NOMO-1 (cell line): ENCODE data around the gene CALY.
A peak's percentile ranks its signal among the peaks of the same experiment; 100 is the strongest.

Experiments
- DNase-seq, 2 experiments: peaks; one replicate each; lab custom pipeline; 2025; ENCODE audit not compliant: unreplicated experiment in 2 of 2; lab: John Stamatoyannopoulos, UW

The CALY gene

DNA sequence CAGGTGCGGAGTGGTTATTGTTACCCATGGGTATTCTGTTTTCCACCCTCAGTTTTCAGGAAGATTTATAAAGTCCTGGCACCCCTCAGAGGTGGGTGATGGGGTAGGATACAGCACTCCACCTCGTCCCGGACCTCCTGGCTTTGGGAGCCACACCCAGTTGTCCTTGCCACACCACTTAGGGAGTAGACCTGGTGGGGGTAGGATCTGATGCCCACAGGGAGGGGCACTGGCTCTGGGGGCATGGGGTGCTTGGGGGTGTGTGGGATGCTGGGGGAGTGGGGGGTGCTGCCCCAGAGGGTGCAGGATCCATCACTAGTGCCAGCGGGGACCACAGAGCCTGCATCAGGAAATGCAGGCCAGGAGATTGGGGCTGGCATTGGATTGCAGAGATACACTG is 23.5 kb downstream of the CALY start:
- no peak for DNase-seq

- DNase-seq, result no peak
These were observed 23.9 kb downstream of the CALY start for GRCh38 chr10:133312769-133313145.

DNA sequence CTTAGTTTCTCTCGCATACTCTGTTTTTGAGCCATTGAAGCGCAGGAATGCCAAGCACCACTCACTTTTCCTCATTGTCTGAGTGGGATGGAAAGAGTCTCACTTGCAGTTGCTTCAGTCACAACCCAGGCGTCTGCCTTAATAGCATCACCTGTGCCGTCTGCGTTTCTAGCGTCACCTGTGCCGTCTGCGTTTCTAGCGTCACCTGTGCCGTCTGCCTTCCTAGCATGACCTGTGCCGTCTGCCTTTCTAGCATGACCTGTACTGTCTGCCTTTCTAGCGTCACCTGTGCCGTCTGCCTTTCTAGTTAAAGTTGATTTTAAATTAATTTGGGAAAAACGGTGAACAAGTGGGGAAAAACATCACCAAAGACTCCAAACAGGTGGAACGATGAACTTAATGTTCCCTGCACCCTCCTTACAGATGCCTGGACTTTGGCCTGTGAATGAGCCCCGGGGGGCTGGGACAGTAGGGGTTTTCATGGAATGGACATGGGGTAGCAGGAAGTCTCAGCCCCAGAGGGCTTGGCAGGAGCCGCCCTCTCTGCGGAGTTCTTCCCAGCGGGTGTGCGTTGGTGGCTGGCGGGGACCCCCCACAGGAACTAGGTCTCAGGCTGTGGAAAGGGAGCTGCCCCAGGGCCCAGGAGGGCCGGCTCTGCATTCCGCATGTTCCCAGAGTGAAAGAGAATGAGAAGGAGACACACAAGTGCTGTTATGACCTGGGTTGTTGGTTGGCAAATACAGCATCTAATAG is 24.5 kb downstream of the CALY start:
- no peak for DNase-seq

DNA sequence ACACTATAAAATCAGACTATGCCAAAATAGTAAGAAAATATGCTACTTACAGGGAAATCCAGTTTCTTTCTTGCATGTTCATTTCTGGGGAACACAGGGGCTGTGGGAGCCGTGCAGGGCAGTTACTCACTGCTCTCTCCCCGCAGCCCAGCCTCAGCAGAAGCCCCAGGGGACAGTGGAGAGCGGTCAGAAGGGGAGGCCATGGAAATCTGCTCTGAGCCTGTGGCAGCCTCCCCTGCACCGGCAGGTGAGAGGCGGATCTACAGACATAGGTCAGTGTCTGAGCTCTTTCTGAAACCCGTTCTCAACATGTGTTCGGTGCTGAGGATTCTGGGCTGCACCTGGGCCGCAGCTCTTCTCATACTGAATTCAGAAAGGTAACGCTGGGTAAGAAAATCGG is 25.1 kb downstream of the CALY start:
- DNase-seq, result no peak

DNA sequence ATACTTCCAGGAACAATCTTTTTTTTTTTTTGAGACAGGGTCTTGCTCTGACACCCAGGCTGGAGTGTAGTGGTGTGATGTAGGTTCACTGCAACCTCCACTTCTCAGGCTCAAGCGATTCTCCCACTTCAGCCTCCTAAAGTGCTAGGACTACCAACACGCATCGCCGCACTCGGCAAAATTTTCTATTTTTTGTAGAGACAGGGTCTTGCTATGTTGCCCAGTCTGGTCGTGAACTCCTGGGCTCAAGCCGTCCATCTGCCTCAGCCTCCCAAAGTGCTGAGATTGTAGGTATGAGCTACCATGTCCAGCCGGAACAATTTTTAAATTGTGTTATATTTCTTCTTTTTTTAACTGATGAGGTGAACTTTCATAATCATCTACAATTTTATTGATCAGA is 25.9 kb downstream of the CALY start:
- DNase-seq, result no peak

GRCh38 chr10:133310399-133310755 is 26.3 kb downstream of the CALY start:
- no peak for DNase-seq

GRCh38 chr10:133309720-133310398 is 26.8 kb downstream of the CALY start:
- DNase-seq, result no peak

GRCh38 chr10:133309100-133309719 is 27.5 kb downstream of the CALY start:
- DNase-seq, result peak; percentile 75 to 87

- DNase-seq, result peak; percentile 75 to 87
These were observed 28.1 kb downstream of the CALY start, which contains the start of the genes TUBGCP2 and ZNF511 for GRCh38 chr10:133308421-133309099. Gene TUBGCP2 (minus strand): TSS chr10:133308872. CDS start chr10:133302941, 5,931 bp downstream. Gene ZNF511 (plus strand): TSS chr10:133308914. CDS start chr10:133308944, 30 bp downstream.

DNA sequence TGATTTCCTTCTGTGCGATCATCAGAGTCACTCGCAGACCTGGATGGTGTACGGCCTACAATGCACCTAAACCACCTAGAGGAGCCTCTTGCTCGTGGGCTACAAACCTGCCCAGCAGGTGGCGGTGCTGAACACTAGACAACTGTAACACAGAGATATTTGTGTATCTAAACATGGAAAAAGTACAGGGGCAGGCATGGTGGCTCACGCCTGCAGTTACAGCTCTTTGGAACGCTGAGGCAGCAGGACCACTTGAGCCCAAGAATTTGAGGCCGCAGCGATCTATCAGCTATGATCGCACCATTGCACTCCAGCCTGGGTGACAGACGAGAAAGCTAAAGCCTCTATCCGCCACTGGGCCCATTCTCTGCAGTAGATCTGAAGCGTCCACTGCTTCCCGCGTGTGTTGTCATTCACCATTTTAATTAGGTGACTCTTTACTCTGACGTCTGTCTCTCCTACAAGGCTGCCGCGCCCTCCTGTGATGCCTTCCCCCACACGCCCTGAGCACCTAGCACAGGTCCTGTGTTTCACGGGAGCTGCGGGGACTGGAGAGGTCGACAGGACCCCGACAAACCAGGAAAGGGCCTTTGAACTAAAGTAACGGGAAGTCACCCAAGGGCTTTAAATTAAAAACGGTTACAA is 28.8 kb downstream of the CALY start:
- peak; percentile 39 to 50 for DNase-seq

GRCh38 chr10:133306941-133307379 is 29.7 kb downstream of the CALY start:
- DNase-seq, result no peak

- no peak for DNase-seq
These were observed 30.6 kb downstream of the CALY start for GRCh38 chr10:133306097-133306476.

GRCh38 chr10:133303206-133303605 is 33.5 kb downstream of the CALY start:
- no peak for DNase-seq

DNA sequence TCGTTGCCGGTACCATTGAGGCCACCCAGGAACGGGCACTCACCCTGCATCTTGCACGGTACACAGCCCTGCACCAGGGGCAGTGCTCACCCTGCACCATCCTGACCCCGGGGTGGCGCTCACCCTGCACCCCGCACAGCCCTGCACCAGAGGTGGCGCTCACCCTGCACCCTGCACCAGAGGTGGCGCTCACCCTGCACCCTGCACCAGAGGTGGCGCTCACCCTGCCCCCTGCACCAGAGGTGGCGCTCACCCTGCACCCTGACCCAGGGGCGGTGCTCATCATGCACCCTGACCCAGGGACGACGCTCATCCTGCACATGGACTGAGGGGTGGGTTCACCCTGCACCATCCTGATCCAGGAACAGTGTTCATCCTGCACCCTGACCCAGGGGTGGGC is 34.5 kb downstream of the CALY start:
- DNase-seq, result no peak

DNA sequence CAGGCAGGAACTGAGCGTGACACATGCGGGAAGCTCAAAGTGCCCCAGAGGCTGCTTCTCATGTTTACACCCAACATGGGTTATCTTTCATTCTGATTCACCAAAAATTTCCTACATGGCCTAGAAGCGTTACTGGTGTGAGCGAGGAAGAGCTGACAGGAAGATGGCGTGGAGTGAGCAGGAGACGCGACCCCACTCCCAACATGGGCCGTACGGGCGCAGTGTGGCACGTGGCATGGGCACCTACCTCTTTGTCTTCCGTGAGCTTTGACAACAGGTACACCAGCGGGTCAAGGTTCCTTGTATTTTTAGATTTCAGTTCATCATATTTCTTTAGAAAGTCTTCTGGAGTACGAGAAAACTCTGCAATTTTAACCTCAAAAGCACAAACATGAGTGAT is 37.0 kb downstream of the CALY start:
- no peak for DNase-seq

- no peak for DNase-seq
These were observed 37.5 kb downstream of the CALY start for GRCh38 chr10:133299224-133299623.

- DNase-seq, result no peak
These were observed 38.2 kb downstream of the CALY start for GRCh38 chr10:133298466-133298865.

- no peak for DNase-seq
These were observed 39.2 kb downstream of the CALY start for GRCh38 chr10:133297504-133297903.

GRCh38 chr10:133295426-133296320 is 41.0 kb downstream of the CALY start:
- no peak for DNase-seq

DNA sequence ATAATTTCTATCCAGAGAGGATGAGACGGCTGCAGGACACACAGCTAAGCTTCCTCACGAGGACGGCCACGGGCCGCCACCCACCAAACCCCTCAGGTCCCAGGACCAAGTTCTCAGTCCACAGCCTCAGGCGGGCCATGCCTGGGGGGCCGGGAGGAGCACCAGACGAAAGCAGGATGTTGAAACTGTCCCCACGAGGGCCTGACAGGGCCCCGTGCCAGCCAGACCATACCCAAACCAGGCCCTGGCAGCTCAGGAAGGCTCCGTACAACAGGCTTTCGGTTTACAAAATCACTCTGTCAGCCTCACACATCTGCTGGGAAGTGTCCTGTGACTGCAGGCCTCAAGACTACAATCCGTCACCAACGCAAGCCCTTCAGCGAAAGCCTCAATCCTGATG is 42.5 kb downstream of the CALY start:
- DNase-seq, result no peak
